Fibroblast of lung (primary cell): Measurements from ENCODE around the gene NOL7. TPM values are rescaled to one million over a fixed set of nuclear protein-coding genes. Genes with fewer than 3 reads are reported as not detected.

Source experiments
- DNase-seq, 2 donors: peaks; one replicate each; pipeline versions ENCODE4 v3.0.0 to v3.0.0-alpha.2; 2010; ENCODE audit warnings: low read depth in 2 of 2
- H2AFZ ChIP-seq: 2 replicates; pipeline ENCODE4 v1.5.1; 2012; ENCODE audit warnings: low read length, control low read depth, inconsistent platforms
- H3K27ac ChIP-seq: 2 replicates; pipeline ENCODE4 v1.5.1; 2011; ENCODE audit warnings: low read length, control low read depth; ENCODE audit not compliant: insufficient read depth
- H3K27me3 ChIP-seq: 2 replicates; pipeline ENCODE4 v1.5.1; 2011; ENCODE audit warnings: mild to moderate bottlenecking, low read length; ENCODE audit not compliant: control insufficient read depth, insufficient read depth
- H3K36me3 ChIP-seq: 2 replicates; pipeline ENCODE4 v1.5.1; 2011; ENCODE audit warnings: low read length; ENCODE audit not compliant: control insufficient read depth, insufficient read depth
- H3K4me1 ChIP-seq: 2 replicates; pipeline ENCODE4 v1.5.1; 2011; ENCODE audit warnings: low read length; ENCODE audit not compliant: control insufficient read depth, insufficient read depth; ENCODE audit errors: extremely low read depth
- H3K4me2 ChIP-seq: 2 replicates; pipeline ENCODE4 v1.5.1; 2011; ENCODE audit warnings: low read length, control low read depth; ENCODE audit not compliant: insufficient read depth; ENCODE audit errors: extremely low read depth
- H3K4me3 ChIP-seq, 4 experiments: fragments of 200-600 bp in 1 of 4; sonication (generic) in 1 of 4; replicated peaks in 1 of 4; 2 replicates each; pipeline ENCODE4 v1.5.1; 2011 to 2016; ENCODE audit warnings: low read length in 4 of 4, low read depth in 3 of 4, mild to moderate bottlenecking in 3 of 4, control low read depth in 2 of 4, inconsistent platforms in 1 of 4, mixed read lengths in 1 of 4; ENCODE audit not compliant: insufficient read depth in 1 of 4; ENCODE audit errors: control extremely low read depth in 1 of 4
- H3K79me2 ChIP-seq: 2 replicates; pipeline ENCODE4 v1.5.1; 2012; ENCODE audit warnings: mild to moderate bottlenecking, low read length, inconsistent platforms; ENCODE audit not compliant: control insufficient read depth, insufficient read depth
- H3K9ac ChIP-seq: 2 replicates; pipeline ENCODE4 v1.5.1; 2011; ENCODE audit warnings: mild to moderate bottlenecking, low read length, control low read depth; ENCODE audit not compliant: insufficient read depth
- H3K9me3 ChIP-seq: 2 replicates; pipeline ENCODE4 v1.5.1; 2012; ENCODE audit warnings: low read depth, low read length; ENCODE audit not compliant: control insufficient read depth, insufficient read depth
- H4K20me1 ChIP-seq: 2 replicates; pipeline ENCODE4 v1.5.1; 2011; ENCODE audit warnings: low read length; ENCODE audit not compliant: control insufficient read depth, insufficient read depth; ENCODE audit errors: extremely low read depth
- EZH2 ChIP-seq: IDR thresholded peaks from 2 replicates; pipeline ENCODE4 v1.5.1; 2012; ENCODE audit warnings: low read length, control low read depth, mild to moderate bottlenecking; ENCODE audit errors: missing control alignments
- polyA plus RNA-seq, 2 donors: library from polyadenylated mRNA; depleted of rRNA in 1 of 2; stranded (reverse) in 1 of 2; unstranded in 1 of 2; fragments of >200 nt; gene quantifications; 2 replicates each; pipeline ENCODE4 v1.2.1, GENCODE V29; 2011 to 2012; ENCODE audit warnings: missing spikeins in 1 of 2
- total RNA-seq: library from RNA; depleted of rRNA; stranded (reverse); fragments of >200 nt; gene quantifications from 2 replicates; pipeline ENCODE4 v1.2.1, GENCODE V29; 2014
- TF ChIP-seq, protein P1 (sequence below), 2 donors: IDR thresholded peaks in 1 of 2; conservative IDR thresholded peaks in 1 of 2; 1 replicate in 1 of 2; 2 replicates in 1 of 2; pipeline ENCODE4 v1.5.1; 2011 to 2012; ENCODE audit warnings: low read length in 2 of 2, control low read depth in 1 of 2, inconsistent platforms in 1 of 2, low read depth in 1 of 2, mild to moderate bottlenecking in 1 of 2

Gene NOL7
- total and polyA plus RNA-seq, 2 donors (not counting 1 experiment from before 2014, with no cell fraction given): 47.2 to 48.0 TPM

DNA sequence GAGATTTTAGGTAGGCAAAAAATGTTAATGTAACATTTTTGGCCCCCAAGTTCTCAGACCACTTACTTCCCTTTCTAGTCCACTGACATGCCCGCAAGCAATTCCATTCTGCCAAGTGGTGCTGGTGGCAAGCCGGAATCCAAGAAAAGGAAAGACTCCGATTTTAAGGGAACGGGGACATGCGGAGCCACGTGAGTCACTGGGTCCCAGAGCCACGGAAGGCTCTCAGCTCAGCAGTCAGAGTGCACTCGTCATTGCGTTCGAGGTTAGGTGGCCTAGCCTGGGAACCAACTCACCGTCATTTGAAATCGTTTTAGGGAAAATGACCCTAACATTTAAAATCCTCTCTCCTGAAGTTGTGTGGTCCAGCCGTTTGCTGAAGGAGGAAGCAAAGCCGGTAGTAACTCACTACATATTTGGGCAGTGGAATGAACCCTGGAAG is 41.4 kb upstream of the NOL7 start:
- no peaks in the 10 kb centered on the region for H3K27me3 ChIP-seq
- peak overlapping the region; percentile 51 for H3K27ac ChIP-seq
- peak overlapping the region; percentile 49 to 86 (median 68) for H3K4me3 ChIP-seq
- H2AFZ ChIP-seq: peak overlapping the region; percentile 76
- peak overlapping the region; percentile 86 for H3K9ac ChIP-seq
- no peaks in the 10 kb centered on the region for H3K36me3 ChIP-seq
- no peaks in the 10 kb centered on the region for H3K79me2 ChIP-seq
- DNase-seq: peak; percentile 27 to 52
- no peaks in the 10 kb centered on the region for H4K20me1 ChIP-seq
- no peaks in the 10 kb centered on the region for H3K9me3 ChIP-seq
- peak overlapping the region; percentile 90 for H3K4me2 ChIP-seq
- no peaks in the 10 kb centered on the region for H3K4me1 ChIP-seq
- TF ChIP-seq, protein P1, sequence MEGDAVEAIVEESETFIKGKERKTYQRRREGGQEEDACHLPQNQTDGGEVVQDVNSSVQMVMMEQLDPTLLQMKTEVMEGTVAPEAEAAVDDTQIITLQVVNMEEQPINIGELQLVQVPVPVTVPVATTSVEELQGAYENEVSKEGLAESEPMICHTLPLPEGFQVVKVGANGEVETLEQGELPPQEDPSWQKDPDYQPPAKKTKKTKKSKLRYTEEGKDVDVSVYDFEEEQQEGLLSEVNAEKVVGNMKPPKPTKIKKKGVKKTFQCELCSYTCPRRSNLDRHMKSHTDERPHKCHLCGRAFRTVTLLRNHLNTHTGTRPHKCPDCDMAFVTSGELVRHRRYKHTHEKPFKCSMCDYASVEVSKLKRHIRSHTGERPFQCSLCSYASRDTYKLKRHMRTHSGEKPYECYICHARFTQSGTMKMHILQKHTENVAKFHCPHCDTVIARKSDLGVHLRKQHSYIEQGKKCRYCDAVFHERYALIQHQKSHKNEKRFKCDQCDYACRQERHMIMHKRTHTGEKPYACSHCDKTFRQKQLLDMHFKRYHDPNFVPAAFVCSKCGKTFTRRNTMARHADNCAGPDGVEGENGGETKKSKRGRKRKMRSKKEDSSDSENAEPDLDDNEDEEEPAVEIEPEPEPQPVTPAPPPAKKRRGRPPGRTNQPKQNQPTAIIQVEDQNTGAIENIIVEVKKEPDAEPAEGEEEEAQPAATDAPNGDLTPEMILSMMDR (conservative IDR thresholded peaks at IDR 0.05 in 1 of 2, IDR thresholded peaks at IDR 0.05 in 1 of 2; ENCODE audit: low read depth in 1 of 2, low read length in 2 of 2): no peak
- TF ChIP-seq EZH2: no peak

DNA sequence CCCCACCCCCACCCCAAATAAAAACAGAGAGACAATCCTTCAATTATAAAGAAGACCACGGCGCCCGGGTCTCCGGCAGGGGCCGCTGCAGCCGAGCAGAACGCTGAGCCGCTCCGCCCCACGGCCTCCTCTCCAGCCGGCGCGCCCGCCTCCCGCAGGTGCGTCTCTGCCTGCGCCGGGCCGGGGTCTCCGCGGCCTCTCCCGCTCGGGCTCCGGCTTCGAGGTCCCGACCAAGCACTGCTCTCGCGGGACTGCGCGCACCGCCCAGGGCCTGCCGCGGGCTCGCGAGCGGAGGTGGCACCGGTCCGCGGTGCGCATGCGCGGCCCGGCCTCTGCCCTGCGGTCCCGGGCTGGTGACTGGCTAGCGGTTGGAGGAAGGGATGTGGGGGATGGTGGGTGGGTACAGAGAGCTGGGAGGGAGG is 41.0 kb upstream of the NOL7 start:
- H3K27me3 ChIP-seq: no peaks in the 10 kb centered on the region
- H3K4me1 ChIP-seq: no peaks in the 10 kb centered on the region
- peak overlapping the region; percentile 55 for H3K27ac ChIP-seq
- peak; percentile 86 to 91 for DNase-seq
- no peaks in the 10 kb centered on the region for H3K9me3 ChIP-seq
- no peak for TF ChIP-seq EZH2
- TF ChIP-seq, protein P1 (conservative IDR thresholded peaks at IDR 0.05 in 1 of 2, IDR thresholded peaks at IDR 0.05 in 1 of 2; ENCODE audit: low read depth in 1 of 2, low read length in 2 of 2): peak; percentile 28 to 42
- H3K4me2 ChIP-seq: no peak overlapping the region
- H3K36me3 ChIP-seq: no peaks in the 10 kb centered on the region
- no peaks in the 10 kb centered on the region for H3K79me2 ChIP-seq
- H3K9ac ChIP-seq: peak overlapping the region; percentile 86
- H4K20me1 ChIP-seq: no peaks in the 10 kb centered on the region
- peak overlapping the region; percentile 49 to 86 (median 68) for H3K4me3 ChIP-seq
- H2AFZ ChIP-seq: peak overlapping the region; percentile 56

DNA sequence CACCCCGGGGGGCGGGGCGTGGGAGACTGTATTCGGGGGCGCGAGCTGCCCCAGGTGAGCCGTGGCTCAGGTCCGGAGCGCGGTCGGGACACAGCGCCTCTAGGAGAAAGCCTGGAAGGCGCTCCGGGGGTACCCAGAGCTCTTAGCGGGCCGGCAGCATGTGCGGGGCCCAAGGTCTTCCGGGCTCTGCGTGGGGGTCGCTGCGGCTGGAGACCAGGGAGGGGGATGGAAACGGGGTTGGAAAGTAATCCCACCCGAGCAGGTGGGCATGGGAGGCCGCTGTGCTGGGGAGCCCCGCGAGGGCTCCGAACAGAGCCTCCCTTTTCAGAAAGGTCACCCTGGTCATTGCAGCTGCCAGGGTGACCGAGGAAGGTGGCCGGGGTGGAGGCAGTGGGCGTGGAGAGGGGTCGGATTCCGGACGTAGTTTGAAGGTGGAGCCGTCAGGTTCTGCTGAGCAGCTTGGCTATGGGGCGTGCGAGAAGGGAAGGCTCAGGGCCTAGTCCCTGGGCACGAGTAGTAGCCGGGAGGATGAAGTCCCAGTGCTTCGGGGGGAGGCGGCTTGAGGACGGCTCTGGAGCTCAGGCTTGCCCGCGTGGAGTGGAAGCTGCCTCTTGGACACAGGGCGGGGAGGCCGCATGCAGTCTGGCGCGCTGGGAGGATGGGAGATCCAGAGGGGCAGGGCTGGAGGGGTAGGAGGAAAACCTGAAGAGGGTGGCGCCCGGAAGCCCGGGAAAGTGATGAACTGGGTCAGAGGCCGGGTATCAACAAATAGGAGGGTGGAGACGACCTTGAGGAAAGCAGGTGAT is 40.4 kb upstream of the NOL7 start, which contains the start of gene SIRT5:
Gene SIRT5 (plus strand): TSS at position 31 of the 806 bp plus-strand sequence. CDS start 9,510 bp downstream, outside the sequence.
- peak; percentile 73 to 84 for DNase-seq
- no peaks in the 10 kb centered on the region for H3K36me3 ChIP-seq
- no peaks in the 10 kb centered on the region for H3K79me2 ChIP-seq
- no peaks in the 10 kb centered on the region for H3K9me3 ChIP-seq
- H3K27me3 ChIP-seq: no peaks in the 10 kb centered on the region
- peak within 1 kb of the TSS; percentile 90 for H3K4me2 ChIP-seq
- H3K27ac ChIP-seq: peak within 1 kb of the TSS; percentile 55
- peak within 1 kb of the TSS; percentile 85 for H2AFZ ChIP-seq
- no peaks in the 10 kb centered on the region for H4K20me1 ChIP-seq
- H3K9ac ChIP-seq: peak within 1 kb of the TSS; percentile 86
- H3K4me3 ChIP-seq: peak within 1 kb of the TSS; percentile 49 to 86 (median 68)
- no peaks in the 10 kb centered on the region for H3K4me1 ChIP-seq
- TF ChIP-seq EZH2: no peak
- TF ChIP-seq, protein P1 (conservative IDR thresholded peaks at IDR 0.05 in 1 of 2, IDR thresholded peaks at IDR 0.05 in 1 of 2; ENCODE audit: low read depth in 1 of 2, low read length in 2 of 2): no peak
